ENCODE results near the gene HHIPL1. TPM values are rescaled to one million over a fixed set of nuclear protein-coding genes. Genes with fewer than 3 reads are reported as not detected.
A peak's percentile ranks its signal among the peaks of the same experiment; 100 is the strongest.

The HHIPL1 gene
- total RNA-seq, 1 experiment from 2014 or later = 2.6 TPM

DNA sequence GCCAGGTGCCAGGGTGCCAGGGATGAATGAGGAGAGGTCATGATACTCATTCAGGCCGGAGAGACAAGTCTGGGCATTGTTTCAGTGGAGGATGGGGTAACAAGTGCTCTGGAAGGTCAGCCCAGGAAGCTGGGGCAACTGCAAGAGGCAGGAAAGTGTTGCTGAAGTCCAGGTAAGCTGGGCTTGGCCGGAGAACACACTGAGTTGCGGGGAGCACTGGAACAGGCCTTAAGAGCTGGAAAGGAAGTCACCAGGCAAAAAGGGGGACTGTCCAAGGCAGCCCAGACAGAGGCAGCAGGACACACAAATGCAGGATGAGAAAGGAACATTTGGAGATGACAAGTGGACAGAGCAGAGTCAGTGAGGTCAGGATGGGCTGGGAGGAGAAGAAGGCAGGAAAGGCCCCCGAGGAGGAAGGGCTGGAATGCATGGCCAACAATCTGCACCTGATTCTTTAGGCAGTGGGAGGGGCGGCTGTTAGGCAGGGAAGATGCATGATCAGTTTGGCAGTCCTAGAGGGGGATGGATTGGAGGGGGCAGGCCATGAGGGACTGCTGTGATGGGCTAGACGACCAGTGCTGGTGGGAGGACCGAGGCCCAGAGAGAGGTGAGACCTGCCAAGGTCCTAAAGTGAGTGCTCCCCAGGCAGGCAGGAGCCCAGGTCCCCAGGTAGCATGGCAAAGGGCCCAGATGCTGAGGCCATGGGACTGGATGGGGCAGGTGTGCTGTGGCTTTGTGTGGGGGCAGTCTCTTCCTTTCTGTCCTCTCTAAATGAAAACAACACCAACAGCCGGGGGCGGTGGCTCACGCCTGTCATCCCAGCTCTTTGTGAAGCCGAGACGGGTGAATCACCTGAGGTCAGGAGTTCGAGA lies 17.2 kb upstream of the HHIPL1 start:
- H3K9ac ChIP-seq (ENCODE audit: extremely low read depth, insufficient read length, low read length) = no peak overlapping the region
- no peak overlapping the region for H3K27ac ChIP-seq (ENCODE audit: insufficient read length, low read depth, low read length)
- WGBS (ENCODE audit: extremely low coverage, insufficient read length, low lambda C conversion rate) = no CpG with 5 or more reads among the region's 13 CpGs
- H3K4ac ChIP-seq (ENCODE audit: low read depth, low read length) = no peak overlapping the region
- H3K23ac ChIP-seq (ENCODE audit: insufficient read length, low read depth, low read length) = no peak overlapping the region
- H3K18ac ChIP-seq (ENCODE audit: insufficient read length, low read depth, low read length) = no peak overlapping the region
- TF ChIP-seq, protein P1, sequence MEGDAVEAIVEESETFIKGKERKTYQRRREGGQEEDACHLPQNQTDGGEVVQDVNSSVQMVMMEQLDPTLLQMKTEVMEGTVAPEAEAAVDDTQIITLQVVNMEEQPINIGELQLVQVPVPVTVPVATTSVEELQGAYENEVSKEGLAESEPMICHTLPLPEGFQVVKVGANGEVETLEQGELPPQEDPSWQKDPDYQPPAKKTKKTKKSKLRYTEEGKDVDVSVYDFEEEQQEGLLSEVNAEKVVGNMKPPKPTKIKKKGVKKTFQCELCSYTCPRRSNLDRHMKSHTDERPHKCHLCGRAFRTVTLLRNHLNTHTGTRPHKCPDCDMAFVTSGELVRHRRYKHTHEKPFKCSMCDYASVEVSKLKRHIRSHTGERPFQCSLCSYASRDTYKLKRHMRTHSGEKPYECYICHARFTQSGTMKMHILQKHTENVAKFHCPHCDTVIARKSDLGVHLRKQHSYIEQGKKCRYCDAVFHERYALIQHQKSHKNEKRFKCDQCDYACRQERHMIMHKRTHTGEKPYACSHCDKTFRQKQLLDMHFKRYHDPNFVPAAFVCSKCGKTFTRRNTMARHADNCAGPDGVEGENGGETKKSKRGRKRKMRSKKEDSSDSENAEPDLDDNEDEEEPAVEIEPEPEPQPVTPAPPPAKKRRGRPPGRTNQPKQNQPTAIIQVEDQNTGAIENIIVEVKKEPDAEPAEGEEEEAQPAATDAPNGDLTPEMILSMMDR (conservative IDR thresholded peaks at IDR 0.05) = no peak
- H4K8ac ChIP-seq (replicated peaks; ENCODE audit: insufficient read length, low read depth, low read length) = no peak overlapping the region
- H2BK20ac ChIP-seq (ENCODE audit: low read depth, low read length, poor library complexity, severe bottlenecking) = no peak overlapping the region
- H3K23me2 ChIP-seq (ENCODE audit: insufficient read length, low read depth, low read length, poor library complexity, severe bottlenecking) = no peaks in the 10 kb centered on the region
- no peak overlapping the region for H2BK5ac ChIP-seq (ENCODE audit: insufficient read length, low read length)
- H3K79me2 ChIP-seq (ENCODE audit: insufficient read depth, low read length) = no peaks in the 10 kb centered on the region
- H3K14ac ChIP-seq (ENCODE audit: insufficient read depth, low read length) = no peak overlapping the region
- no peak overlapping the region for H2BK120ac ChIP-seq (ENCODE audit: low read depth, low read length, poor library complexity, severe bottlenecking)
- no peak overlapping the region for H2AK5ac ChIP-seq (ENCODE audit: insufficient read length, low read length)
- H3K56ac ChIP-seq (ENCODE audit: insufficient read length, low read depth, low read length) = no peak overlapping the region
- no peaks in the 10 kb centered on the region for H3K27me3 ChIP-seq (ENCODE audit: insufficient read depth, low read length)
- Mint-ChIP-seq H3K27me3 (ENCODE audit: low read depth) (peaks cover 5% of the 10 kb centered on the region), H3K27ac (peak overlapping the region in 1 of 3 experiments; percentile 23; a peak in 1 of 7 replicates), H3K4me3 (no peak overlapping the region), H3K4me1 (peaks cover 12 to 23% of the 10 kb centered on the region in 2 experiments), H3K9me3 (no peaks in the 10 kb centered on the region), H3K36me3 (ENCODE audit: insufficient read depth in 1 of 3, low read depth in 3 of 3) (no peaks in the 10 kb centered on the region; a peak in 1 of 7 replicates)
- no peak overlapping the region for H2AFZ ChIP-seq (ENCODE audit: low read length)
- no peak overlapping the region for H4K91ac ChIP-seq (ENCODE audit: insufficient read length, low read depth, low read length)
- no peak overlapping the region for H4K5ac ChIP-seq (ENCODE audit: insufficient read length, low read depth, low read length)
- no peaks in the 10 kb centered on the region for H3K79me1 ChIP-seq (ENCODE audit: insufficient read depth, low read depth, low read length, poor library complexity, severe bottlenecking)
- H2BK15ac ChIP-seq (ENCODE audit: low read depth, low read length) = no peak overlapping the region
- no peaks in the 10 kb centered on the region for H4K20me1 ChIP-seq (ENCODE audit: control insufficient read depth, insufficient read depth, insufficient read length)
- no peak overlapping the region for H3T11ph ChIP-seq (ENCODE audit: low read length)
- DNase-seq = no peak
- H2BK12ac ChIP-seq (ENCODE audit: insufficient read length, low read depth, low read length) = no peak overlapping the region
- H3K4me1 ChIP-seq (ENCODE audit: insufficient read depth, low read length) = peaks cover 2% of the 10 kb centered on the region; the same call in 1 of the 2 replicates
- no peaks in the 10 kb centered on the region for H3K9me3 ChIP-seq (ENCODE audit: control insufficient read depth, low read depth, low read length)
- H3K4me2 ChIP-seq (ENCODE audit: insufficient read depth, insufficient read length, low read length) = no peak overlapping the region

Data from H9 (cell line).